GM19351 (cell line): ENCODE results near the gene IGF1R.
A peak's percentile ranks its signal among the peaks of the same experiment; 100 is the strongest.

Experiments
- ATAC-seq: cut with Tn5 transposase; IDR thresholded peaks from one replicate; pipeline ENCODE4 v1.9.1; 2021; ENCODE audit warnings: mild to moderate bottlenecking, moderate library complexity; ENCODE audit not compliant: unreplicated experiment

Gene IGF1R

DNA sequence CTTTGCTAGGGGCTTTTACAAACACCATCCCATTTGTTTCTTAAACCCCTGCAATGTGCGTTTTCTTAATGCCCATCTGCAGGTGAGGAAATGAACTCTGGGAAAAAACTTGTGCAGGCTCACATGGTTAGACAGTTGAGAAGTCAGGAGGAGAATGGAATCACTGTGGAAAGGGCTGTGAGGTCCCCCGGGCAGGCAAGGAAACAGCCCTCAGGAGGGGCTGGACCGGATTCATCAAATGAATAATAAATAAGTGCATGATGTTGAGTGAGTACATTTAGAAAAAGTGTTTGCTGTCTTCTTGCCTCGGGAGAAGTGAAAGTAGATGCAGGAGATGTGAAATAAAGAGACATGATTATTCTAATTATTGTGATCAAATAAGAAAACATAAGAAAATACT is 282.7 kb downstream of the IGF1R start:
- ATAC-seq: no peak

DNA sequence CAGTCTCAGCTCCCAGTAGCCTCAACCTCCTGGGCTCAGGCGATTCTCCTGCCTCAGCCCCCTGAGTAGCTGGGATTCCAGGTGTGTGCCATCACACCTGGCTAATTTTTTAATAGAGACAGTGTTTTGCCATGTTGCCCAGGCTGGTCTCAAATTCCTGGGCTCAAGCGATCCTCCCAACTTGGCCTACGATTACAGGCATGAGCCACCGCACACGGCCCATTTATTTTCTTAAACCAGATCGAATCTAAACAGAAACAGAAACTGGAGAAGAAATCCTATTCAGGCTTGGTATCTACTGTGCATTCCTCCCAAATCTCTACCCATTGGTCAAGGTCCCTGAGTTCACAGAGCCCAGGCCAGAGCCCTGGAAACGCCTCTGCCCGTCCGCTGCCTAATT is 285.1 kb downstream of the IGF1R start:
- ATAC-seq: no peak

DNA sequence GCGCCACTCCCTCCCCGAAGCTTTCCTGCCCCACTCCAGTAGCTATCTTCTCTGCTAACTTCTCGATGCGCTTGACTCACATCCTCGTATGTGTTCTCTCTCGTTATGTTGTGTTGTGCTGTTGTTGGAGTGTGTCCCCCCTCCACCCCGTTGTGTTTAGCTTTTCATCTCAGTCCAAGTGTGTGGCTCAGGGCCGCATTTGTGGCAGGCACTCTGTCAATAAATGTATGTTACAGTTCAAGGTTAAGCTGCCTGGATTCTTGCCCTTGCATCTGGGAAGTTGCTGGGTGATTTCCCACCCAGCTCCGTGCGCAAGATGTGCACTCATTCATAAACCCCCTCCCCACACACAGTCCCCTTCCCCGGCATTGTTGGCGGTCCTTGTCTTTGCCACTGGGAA is 287.4 kb downstream of the IGF1R start:
- ATAC-seq: no peak

DNA sequence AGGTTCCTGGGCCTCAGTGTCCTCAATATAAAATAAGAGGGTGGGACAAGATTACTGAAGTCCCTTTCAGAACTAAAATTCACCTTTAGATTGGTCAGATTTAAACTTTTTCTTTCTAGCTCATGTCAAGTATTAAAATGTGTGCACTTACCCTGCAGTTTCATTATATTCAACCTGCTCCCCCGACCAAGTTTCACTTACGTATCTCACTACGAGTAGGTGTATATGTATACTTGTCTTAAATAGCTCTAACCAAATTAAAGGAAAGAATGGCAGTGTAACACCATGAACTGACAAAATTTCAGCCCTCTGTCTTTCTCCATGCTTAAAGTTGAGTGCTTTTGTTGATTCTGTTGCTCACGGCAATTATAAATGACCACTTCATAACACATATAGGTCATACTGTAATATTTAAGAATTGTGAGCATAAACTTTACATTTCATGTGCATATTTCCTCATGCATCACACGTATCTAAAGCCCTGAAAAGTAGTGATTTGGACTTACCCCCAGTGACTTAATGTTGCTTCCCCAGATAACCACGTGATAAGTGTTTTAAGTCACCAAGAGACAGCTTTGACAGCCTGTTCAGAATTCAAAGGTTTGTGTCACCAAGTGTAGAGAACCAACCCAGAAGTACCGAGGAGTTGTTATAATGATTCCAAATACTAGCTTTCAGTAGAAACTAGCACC is 289.2 kb downstream of the IGF1R start:
- peak; percentile 89 for ATAC-seq

DNA sequence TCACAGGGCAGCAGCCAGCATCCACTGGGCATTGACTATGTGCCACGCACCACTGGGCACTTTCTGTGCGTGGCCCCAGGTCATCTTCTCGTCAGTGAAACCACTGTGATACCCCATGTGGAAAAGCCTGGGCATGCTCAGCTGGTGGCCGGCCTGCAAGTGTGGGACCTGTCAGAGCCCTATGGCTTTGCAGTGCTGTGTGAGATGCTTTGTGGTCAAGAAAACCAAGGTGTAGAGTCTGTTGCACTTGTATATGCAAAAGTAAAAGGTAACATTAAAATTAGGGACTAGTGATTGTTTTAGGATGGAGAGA is 289.7 kb downstream of the IGF1R start:
- peak; percentile 56 for ATAC-seq

DNA sequence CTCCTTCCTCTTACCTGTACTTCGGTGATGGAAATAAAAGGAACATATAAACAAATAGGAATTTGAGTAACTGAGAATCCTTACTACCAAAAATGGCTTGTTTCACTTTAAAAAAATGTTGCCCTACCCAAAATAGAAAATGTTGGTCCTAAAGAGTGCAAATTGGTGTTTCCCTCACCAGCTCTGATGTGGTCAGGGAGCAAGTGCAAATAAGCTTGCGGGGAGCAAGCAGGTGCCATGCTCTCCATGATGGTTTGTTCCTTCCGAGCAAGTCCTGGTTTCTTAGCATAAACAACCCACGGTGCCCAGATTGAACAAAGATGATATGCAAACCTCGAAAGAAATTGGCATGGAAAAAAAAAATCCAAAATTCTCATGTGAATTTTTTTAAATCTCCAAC is 290.5 kb downstream of the IGF1R start:
- ATAC-seq: no peak

DNA sequence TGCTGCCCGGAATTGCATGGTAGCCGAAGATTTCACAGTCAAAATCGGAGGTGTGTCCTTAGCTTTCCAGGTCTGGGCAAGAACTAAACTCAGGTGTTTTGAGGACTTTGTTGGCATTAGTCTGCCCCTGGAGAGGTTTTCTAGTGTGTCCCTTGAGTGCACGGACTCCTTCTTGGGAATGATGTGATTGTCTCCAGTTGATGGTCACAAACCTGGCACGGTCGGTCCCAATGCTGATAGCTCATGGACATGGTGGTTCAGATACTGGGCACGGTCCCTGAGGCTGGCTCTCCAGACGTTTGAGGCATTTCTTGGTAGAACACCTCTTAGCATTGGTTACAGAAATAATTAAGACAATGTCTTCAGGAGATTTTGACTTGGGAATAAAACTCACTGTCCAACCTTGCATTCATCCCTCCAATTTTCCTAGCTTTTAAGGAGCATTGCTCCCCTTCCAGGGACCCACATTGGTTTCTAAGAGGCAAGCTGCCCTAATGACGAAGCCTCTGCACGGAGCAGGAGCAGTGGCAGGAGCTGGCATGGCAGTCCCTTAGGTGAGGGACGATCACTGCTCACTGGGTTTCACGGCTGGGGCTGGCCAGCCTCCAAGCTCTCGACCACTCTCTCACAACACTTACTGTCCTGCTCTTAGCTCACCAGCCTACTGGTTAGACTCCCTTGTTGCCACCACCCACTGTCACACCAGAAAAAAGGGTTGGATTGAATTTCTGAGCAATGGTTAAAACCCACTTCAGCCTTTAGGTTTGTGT is 291.2 kb downstream of the IGF1R start:
- no peak for ATAC-seq

DNA sequence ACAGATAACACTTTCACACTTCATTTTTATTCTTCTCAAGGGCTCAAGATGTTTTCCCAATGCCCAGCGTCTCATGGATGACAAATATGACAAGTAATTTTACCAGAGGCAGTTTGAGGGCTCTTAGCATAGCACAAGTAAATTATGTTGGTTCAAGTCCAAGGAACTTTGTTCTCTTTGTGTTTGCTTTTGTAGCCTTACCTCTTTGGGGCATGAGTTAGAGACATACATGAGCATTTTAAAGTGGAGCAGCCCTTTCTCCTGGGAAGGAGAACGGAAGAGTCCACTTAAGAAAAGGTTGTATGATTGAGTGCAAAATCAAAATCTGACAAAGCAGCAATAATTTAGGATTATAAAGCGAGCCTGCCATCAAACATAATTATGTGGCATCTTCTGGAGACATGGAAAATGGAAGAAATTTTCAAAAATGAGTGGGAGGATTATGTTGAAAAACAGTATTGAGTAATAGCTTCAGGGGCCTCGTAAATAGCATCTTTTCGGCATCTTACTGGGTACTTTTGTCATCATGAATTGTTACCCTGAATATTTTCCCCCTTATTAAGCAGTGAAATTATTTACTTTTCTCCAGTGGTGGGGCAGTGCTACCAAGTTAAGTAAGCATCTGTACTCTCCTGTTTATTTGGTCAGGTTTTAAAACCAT is 293.4 kb downstream of the IGF1R start:
- no peak for ATAC-seq

DNA sequence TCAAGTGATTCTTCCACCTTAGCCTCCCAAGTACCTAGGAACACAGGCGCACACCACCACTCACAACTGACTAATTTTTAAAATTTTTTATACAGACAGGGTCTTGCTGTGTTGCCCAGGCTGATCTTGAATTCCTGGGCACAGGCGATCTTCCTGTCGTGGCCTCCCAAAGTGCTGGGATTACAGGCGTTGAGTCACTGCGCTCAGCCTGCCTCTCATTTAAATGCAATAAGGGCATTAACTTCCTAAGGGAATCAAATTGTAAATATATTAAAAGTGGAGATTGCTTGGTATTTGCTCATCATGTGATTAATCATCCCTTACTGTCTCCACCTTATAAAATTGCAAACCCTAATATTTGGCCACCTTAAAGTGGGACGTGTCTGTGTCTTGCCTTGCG is 294.1 kb downstream of the IGF1R start:
- ATAC-seq: no peak

DNA sequence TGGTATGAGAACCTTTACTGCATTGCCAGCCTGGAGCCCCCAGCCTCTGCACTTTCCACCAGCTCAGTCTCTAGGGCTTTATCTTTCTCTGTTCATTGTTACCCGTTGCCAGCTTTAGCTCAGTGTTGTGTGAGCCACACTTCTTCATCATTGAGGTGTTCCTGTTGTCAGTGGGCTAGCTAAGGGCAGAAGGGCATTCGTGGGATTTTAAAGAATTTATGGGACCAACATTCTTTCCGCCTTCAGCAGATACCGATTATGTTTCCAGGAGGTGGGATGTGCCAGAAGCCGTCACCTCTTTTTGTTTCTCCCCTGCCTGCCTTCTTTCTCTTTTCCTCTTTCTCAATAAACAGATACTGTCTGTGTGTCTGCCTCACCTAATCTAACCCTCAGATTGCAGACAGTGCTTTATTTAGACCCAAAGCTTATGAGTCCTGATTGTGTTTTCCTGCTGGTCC is 294.7 kb downstream of the IGF1R start:
- no peak for ATAC-seq

DNA sequence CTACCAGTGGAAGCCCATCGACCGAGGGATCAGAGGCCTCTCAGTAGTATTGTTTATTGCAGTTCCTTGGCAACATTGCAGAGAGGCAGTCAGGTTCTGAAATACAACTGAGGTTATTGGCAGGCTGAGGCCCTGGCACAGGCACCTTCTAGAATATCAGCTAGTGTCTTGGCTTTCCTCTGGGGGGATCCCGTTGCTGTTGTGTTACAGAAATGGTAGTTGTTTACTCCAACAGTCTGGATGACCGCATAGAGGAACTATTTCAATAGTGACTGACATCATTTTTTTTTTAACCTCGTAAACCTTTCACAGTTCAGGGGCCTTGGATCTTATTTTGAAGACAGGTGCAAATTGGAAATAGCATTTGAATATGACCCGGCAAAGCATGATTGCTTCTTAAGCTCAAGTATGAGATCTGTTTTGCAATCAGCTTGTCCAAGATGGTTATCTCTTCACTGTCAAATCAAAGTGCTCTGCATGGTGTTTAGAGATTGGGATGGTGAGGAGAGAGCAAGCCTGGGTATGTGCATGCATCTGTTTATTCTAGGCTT is 295.3 kb downstream of the IGF1R start:
- ATAC-seq: peak; percentile 40

DNA sequence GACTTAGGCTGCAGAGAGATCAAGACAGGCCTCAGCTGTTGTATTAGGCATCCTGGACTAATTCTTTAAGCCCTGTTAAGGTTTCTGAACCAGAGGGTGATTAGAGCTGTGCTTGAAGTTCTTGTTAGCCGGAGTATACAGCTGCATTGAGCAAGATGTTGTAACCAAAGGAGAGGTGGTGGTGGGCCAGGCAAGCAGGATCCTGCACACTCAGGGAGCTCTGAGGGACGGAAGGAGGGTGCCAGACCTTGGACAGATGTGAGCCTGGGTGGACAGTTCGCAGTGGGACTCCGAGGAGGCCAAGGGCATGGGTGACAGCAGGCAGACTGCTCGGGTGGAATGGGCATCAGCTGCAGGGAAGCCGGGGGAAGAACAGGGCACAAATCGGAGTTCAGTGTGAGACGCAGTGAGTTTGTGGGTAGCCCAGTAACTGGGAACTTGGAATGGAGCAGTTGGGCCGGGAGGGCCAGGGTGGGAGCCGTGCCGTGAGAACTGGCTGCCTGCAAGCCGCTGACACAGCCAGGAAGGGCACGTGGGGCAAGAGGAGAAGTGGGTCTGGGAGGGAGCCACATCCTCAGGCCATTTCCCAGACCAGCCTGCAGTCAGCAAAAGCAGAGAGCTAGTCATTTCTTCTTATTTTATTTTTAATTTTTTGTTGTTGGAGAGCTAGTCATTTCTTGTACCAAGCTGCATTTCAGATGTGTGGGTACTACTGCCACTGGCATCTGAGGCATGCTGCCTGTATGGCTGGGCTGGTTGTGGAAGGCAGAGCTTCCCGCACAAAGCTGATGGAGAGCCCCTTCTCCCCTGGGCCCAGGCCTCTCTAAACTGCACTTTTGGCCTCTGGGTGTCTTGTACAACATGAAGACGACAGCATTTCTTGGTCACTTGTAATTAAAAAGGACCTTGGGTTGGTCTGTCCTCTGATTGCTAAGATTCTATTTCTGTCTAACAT is 298.2 kb downstream of the IGF1R start:
- ATAC-seq: no peak

DNA sequence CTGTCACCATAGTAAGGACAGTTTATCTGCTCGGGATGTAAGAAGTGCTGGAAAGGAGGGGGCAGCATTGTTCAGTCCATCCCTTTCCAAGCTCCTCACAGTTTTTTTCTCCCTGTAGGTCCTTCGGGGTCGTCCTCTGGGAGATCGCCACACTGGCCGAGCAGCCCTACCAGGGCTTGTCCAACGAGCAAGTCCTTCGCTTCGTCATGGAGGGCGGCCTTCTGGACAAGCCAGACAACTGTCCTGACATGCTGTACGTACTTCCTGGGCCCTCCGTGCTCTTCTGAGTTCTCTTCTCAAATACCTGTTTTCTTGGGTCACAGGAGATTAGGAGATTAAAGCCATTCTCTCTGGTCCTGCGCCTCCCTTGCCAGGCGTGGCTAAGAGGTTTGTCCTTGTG is 300.1 kb downstream of the IGF1R start:
- ATAC-seq: no peak

DNA sequence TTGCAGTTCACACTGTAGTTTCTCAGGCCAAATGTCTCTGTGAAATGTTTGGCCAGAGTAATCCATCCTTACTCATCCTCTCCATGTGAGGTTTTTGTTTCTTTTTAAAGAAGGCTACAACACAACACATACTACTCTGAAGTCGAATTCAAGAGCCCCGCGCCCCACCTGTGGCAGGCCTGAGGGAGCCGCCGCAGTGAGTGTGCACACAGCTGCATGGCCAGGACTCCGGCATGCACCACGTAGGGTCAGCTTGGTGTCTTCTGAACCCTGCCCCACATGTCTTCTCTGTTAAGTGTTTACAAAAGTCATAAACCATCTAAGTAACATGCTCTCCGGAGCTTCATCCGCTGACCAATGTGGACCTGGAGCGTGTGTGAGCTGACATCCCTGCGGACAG is 300.6 kb downstream of the IGF1R start:
- no peak for ATAC-seq

DNA sequence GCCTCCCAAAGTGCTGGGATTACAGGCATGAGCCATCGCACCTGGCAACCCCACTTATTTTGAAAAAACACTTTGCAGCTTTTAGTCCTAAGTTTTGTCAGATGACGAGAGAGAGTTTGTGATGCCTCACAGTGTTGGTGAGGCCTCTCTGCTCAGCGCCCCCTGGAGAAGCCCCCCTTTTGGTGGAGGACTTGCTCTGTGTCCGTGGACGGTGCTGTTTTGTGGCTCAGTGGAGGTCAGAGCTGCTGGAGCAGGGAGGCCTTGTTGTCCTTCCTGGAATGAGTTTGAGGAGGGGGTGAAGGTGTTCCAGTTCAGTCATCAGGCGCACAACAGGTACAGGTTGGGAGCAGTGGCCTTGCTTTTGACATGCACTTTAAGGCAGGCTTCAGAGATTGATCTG is 301.3 kb downstream of the IGF1R start:
- no peak for ATAC-seq

DNA sequence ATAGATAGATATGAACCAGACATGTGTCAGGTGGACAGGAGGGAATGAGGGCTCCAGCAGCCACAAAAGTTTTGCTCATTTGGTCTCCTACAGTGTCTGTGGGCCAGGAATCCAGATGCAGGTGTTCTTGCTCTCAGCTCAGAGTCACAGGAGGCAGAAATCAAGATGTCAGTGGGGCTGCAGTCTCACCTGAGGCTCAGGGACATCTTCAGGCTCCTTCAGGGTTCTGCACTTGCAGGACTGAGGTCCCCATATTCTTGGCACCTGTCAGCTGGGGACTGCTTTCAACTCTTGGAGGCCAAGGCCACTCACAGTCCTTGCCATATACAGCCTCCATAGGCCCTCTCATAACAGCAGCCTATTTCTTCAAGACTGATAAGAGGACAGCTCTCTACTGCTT is 301.9 kb downstream of the IGF1R start:
- ATAC-seq: no peak

DNA sequence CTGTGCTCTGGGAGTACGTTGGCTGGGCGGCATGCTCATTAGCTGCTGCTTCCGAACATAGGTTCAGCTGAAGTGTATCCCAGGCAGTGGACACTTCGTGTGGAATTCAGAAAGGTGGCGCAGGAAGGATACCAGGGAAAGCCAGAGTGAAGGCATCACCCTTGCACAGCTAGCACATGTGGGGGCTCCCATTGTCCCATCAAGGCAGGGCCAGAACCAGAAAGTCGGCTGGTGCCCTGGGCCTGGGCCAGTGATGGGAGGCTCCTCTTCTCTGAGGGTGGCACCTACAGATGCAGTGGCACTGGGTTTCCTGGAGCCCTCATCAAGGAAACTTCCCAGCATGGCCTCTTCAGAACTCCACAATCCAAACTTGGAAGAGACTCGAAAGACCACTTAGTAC is 302.7 kb downstream of the IGF1R start:
- ATAC-seq: no peak

DNA sequence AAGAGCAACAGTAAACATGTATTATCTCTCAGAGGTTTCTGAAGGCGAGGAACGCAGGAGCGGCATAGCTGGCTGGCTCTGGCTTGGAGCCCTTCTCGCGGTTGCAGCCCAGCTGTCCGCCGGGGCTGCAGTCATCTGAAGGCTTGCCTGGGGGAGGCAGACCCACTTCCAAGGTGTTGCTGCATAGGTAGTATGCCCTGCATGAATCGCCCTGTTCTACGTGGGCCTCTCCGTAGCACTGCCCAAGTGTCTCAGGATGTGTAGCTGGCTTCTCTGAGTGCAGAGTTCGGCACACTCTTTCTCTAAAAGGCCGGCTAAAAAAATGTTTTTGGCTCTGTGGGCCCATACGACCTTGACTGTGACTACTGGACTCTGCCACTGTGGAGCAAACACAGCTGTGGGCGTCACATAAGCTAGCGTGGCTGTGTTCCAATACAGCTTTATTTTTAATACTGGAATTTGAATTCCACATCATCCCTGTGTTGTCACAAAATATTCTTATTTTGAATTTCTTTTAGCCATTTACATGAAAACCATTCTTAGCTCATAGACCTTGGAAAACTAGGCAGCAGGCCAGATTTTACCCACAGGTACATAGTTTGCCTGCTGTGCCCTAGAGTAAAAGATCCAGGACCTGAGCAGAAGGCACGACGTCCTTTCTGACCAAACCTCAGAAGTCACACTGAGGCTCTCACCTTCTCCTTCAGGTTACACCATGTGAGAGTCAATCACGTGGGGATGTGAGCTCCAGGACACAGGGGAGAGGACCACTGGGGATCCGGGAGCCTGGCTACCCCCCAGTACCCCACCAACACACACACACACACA is 303.4 kb downstream of the IGF1R start:
- no peak for ATAC-seq

DNA sequence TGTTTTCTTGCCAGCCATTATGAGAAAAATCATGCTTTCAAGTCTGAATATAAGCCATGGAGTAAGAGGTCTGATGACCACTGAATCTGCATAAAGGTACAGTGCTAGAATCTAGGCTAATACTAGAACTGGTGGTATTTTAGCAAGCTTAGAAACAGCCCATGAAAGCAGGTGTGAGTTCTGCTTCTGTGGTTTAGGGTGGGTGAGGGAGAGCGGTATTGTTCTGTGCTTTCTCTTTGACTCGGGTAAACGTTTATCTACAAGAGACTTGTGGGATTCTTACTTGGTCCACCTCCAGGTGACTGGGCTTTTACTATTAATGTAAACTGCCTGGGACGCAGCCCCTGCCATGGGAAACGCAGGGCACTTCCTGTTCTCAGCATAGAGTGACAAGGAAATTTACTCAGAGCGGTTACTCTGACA is 304.1 kb downstream of the IGF1R start:
- peak; percentile 95 for ATAC-seq
